GM12872 (cell line): ENCODE results near the gene ARHGAP1.

Experiments
- TF ChIP-seq, protein P1 (sequence below): IDR thresholded peaks from 3 replicates; pipeline ENCODE4 v1.5.1; 2011; ENCODE audit warnings: low read depth, mild to moderate bottlenecking, low read length, moderate library complexity; ENCODE audit not compliant: insufficient read depth

ARHGAP1 gene

DNA sequence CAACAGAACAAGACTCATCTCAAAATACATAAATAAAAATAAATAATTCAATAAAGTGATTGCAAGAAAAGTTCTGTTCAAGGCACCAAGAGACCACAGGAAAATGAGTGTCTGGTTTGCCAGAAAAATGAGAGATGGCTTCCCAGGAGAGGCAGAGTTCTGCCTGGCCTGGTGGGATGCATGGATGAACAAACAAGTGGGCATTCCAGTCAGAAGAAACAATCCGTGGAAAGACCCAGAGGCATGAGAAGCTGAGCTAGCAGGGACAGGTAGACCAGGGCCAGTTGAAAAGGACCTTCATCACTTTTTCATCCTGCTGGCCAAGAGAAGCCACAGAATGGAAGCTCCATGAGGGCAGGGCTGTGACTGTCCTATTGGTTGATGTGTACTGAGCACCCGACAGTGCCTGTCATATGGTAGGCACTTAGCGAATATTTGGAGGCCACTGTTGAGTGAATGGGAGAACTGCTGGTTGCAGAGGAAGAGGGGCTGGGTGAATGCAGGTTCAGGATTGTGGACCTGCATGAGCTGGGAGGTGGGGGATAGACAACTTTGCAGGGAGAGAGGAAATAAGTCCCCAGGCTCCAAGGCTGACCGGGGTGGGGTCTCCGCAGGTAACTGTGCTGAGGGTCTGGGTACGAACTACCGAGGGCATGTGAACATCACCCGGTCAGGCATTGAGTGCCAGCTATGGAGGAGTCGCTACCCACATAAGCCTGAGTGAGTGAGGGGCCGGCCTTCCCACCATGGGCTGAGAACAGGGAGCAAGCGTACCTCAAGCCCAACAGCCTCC is 22.3 kb upstream of the ARHGAP1 start:
- TF ChIP-seq, protein P1, sequence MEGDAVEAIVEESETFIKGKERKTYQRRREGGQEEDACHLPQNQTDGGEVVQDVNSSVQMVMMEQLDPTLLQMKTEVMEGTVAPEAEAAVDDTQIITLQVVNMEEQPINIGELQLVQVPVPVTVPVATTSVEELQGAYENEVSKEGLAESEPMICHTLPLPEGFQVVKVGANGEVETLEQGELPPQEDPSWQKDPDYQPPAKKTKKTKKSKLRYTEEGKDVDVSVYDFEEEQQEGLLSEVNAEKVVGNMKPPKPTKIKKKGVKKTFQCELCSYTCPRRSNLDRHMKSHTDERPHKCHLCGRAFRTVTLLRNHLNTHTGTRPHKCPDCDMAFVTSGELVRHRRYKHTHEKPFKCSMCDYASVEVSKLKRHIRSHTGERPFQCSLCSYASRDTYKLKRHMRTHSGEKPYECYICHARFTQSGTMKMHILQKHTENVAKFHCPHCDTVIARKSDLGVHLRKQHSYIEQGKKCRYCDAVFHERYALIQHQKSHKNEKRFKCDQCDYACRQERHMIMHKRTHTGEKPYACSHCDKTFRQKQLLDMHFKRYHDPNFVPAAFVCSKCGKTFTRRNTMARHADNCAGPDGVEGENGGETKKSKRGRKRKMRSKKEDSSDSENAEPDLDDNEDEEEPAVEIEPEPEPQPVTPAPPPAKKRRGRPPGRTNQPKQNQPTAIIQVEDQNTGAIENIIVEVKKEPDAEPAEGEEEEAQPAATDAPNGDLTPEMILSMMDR = no peak

DNA sequence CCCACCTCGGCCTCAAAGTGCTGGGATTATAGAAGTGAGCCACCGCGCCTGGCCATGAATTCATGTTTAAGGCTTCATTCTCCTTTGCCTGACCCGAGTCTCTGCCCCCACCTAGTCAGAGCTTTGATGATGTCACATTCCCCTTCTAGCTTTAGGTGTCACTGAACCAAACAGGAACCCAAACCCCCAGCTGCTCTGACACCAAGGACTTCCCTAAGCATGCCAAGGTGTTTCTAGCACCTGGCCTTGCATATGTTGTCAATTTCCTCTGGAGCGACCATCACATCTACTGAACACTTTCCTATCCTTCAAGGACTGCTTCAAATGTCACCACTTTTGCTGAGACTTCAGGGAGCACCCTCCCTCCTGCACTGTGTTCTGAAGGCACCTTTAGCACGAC is 20.9 kb upstream of the ARHGAP1 start:
- TF ChIP-seq, protein P1 = no peak

DNA sequence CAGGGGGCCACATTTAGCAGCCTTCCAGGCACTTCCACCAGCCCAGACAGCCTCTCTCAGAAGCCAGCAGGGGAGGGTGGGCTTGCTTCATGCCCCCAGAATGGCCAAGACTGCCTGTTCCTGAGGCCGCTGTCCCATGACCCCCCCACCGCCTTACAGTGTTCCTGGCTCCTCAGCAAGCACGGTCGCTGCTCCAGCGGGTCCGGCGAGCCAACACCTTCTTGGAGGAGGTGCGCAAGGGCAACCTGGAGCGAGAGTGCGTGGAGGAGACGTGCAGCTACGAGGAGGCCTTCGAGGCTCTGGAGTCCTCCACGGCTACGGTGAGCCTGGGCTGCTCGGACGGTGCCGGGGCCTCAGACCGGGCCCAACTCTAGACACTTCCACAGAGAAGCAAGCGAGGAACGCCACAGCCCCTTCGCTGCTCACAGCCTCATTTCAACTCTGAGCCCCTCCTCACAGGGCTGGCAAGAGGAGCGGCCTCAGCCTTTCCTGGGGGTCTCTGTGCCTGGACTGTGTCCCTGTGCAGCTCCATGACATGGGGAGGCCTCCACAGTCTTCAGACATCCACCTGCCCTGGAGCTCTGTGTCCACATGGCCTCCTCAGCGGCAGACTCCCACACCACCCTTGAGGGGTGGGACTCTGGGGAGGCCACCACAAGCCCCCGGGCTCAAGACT is 19.3 kb upstream of the ARHGAP1 start:
- TF ChIP-seq, protein P1 = no peak

DNA sequence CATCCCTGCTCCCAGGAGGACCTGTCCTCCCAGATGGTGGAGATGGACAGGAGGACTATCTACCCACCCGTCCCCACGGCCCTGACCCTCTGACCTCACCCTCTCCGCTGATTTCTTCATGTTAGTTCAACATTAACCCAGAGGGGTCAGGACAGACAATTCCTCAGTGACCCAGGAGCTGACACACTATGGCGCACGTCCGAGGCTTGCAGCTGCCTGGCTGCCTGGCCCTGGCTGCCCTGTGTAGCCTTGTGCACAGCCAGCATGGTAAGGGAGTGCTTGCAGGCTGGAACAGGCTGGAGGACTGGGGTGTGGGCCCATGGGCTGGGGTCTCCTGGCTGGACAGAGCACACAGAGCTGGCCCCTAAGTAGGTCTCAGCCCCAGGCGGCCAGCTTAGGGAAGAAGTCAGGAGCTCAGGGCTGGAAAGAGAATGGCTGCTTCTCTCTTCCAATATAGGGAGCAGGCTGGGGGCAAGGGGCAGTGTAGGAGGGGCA is 18.7 kb upstream of the ARHGAP1 start, which contains the start of gene F2:
Gene F2 (plus strand): TSS at position 166 of the 495 bp plus-strand sequence. CDS start 23 bp downstream, at position 189.
- TF ChIP-seq, protein P1 = no peak

DNA sequence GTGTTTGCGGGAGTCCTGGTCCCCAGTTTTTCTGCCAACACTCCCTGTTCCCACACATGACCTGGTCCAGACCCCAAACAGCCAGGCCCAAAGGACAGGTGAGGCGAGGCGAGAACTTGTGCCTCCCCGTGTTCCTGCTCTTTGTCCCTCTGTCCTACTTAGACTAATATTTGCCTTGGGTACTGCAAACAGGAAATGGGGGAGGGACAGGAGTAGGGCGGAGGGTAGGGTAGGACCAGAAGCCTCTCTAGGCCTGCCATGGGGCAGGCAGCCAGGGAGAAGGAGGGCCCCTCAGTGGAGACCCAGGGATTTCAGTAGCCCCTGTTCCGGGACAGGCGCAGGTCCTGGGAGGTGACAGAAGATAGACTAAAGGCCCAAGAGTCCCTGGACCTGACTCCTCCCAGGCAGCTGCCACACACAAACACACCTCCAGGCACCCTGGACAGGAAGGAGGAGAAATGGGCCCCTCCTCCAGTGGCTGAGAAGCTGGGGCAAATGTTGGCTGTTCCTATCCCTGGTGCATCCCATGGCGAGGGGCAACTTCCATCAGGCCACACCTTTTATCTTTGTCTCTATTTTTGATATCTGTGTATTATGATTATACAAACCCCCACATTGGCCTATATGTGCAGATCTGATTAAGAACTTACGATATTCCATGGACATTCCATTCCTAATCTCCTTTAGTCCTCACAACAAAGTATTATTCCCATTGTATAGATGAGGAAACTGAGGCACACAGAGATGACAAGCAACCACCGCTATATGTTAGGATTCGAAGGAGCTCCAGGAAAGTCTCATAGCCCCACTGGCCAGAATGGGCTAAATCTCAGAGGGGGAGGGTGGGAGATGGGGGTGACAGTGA is 18.0 kb upstream of the ARHGAP1 start:
- TF ChIP-seq, protein P1 = no peak

DNA sequence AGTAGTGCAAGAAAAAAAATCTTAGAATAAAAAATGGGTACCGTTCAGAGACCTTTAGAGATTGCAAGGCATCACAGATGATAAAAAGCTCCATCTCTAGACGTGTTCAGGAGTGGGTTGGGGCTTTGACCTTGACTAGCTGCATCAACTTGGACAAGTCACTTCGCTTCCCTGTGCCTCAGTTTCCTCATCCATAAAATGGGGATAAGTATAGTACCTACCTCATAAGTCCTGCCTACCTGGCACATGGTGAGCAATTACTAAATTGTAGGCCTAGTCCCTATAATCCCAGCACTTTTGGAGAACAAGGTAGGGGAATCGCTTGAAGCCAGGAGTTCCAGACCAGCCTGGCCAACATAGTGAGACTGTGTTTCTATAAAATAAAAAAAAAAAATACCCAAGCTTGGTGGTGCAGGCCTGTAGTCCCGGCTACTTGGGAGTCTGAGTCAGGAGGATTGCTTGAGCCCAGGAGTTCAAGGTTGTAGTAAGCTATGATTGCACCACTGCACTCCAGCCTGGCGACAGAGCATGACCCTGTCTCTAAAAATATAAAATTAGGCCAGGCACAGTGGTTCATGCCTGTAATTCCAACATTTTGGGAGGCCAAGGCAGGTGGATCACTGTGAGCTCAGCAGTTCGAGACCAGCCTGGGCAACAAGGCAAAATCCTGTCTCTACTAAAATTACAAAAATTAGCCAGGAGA is 12.6 kb upstream of the ARHGAP1 start:
- TF ChIP-seq, protein P1 = no peak
